ENCODE data around the gene STYK1. TPM values are rescaled to one million over a fixed set of nuclear protein-coding genes. Genes with fewer than 3 reads are reported as not detected.

The STYK1 gene
- total and polyA plus RNA-seq, 10 of the 15 experiments (the other 5 are each of a cell fraction or from before 2014, with no cell fraction given) = 0.62 to 1.2 (median 0.82) TPM; not detected in 1

DNA sequence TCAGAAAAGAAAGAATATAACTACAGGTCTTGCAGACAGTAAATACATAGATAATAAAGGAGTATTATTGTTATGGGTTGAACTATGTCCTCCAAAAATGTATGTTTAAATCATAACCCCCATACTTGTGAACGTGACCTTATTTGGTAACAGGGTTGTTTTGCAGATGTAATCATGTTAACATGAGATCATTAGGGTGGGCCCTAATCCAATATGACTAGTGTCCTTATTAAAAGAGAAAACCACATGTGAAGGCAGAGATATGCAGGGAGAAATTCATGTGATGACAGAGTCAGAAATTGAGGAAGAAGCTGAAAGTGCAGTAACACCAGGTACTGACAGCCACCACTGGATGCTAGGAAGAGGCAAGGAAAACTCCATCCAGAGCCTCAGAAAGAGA is 89.4 kb downstream of the STYK1 start:
- H3K4me1 ChIP-seq (ENCODE audit: control insufficient read depth, insufficient read depth, low read length) = no peaks in the 10 kb centered on the region
- DNase-seq (ENCODE audit: low read depth, low spot score) = no peak
- H3K27ac ChIP-seq (ENCODE audit: control insufficient read depth, insufficient read depth) = no peak overlapping the region
- H3K27me3 ChIP-seq (replicated peaks in 1 of 2; ENCODE audit: control insufficient read depth in 2 of 2, insufficient read depth in 2 of 2, low read length in 1 of 2) = no peaks in the 10 kb centered on the region
- BruUV-seq (replicated peaks) = no TSS peak
- H3K79me2 ChIP-seq (ENCODE audit: control insufficient read depth, insufficient read depth, low read length) = no peaks in the 10 kb centered on the region
- SMC1A ChIA-PET (ENCODE audit: uncharacterized antibody, unreplicated experiment) = interaction anchor here (0.5 to 0.7 kb wide), 3 partner anchors 11 to 173 kb away, joined by 3 read pairs; no protein-coding TSS in a partner anchor
- no peak overlapping the region for H3K4me3 ChIP-seq
- no peak overlapping the region for H3K9ac ChIP-seq (ENCODE audit: control insufficient read depth, insufficient read depth, low read length)
- RAD21 ChIA-PET (ENCODE audit: unreplicated experiment) = no interaction called here
- POLR2A ChIA-PET = no interaction called here
- WGBS (ENCODE audit: insufficient coverage, insufficient replicate concordance, low lambda C conversion rate, missing lambda C conversion rate) = 100% methylated on average over 1 of the region's 1 CpG
- TF ChIP-seq SMC3 (IDR thresholded peaks at IDR 0.05; ENCODE audit: borderline replicate concordance, low read length) = no peak
- CTCF ChIA-PET = no interaction called here
- H3K4me2 ChIP-seq (ENCODE audit: control insufficient read depth, insufficient read depth) = no peak overlapping the region
- intact Hi-C loops (cut with micrococcal nuclease; ENCODE audit: unreplicated experiment) = no loop called here
- H3K36me3 ChIP-seq (ENCODE audit: control insufficient read depth in 2 of 2, insufficient read depth in 2 of 2, low read length in 1 of 2) = no peaks in the 10 kb centered on the region; a peak in 3 of 4 replicates
- H2AFZ ChIP-seq (ENCODE audit: control insufficient read depth, low read depth, low read length) = no peak overlapping the region
- no peak for FAIRE-seq
- in situ Hi-C loops (cut with MboI) = no loop called here
- no peak for ATAC-seq
- no peaks in the 10 kb centered on the region for H4K20me1 ChIP-seq (ENCODE audit: control insufficient read depth, insufficient read depth)
- no peaks in the 10 kb centered on the region; the same call in 2 of the 3 replicates for H3K9me3 ChIP-seq (replicated peaks; ENCODE audit: control insufficient read depth, insufficient read depth, low read length)

DNA sequence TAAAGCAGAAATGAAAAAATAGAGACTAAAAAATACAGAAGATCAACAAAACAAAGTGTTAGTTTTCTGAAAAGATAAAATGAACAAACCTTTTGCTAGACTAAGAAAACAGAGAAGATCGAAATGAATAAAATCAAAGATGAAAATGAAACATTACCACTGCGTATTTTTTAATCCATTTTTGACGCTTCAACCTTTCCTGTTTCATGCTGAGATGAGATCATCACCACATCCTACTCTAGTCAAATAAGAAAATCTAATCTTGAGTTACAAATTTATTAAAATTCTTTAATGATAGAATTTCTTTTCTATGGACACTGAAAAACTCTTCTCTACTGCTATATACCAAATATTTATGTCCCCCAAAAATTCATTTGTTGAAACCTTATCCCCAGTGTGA is 91.1 kb downstream of the STYK1 start:
- Histone ChIP-seq H3K27ac (ENCODE audit: control insufficient read depth, insufficient read depth) (no peak overlapping the region), H3K36me3 (ENCODE audit: control insufficient read depth in 2 of 2, insufficient read depth in 2 of 2, low read length in 1 of 2) (no peaks in the 10 kb centered on the region; a peak in 1 of 4 replicates), H3K4me3 (no peak overlapping the region), H4K20me1 (ENCODE audit: control insufficient read depth, insufficient read depth) (no peaks in the 10 kb centered on the region), H3K9ac (ENCODE audit: control insufficient read depth, insufficient read depth, low read length) (no peak overlapping the region), H3K79me2 (ENCODE audit: control insufficient read depth, insufficient read depth, low read length) (no peaks in the 10 kb centered on the region), H3K27me3 (replicated peaks in 1 of 2; ENCODE audit: control insufficient read depth in 2 of 2, insufficient read depth in 2 of 2, low read length in 1 of 2) (no peaks in the 10 kb centered on the region), H3K4me2 (ENCODE audit: control insufficient read depth, insufficient read depth) (no peak overlapping the region), H3K9me3 (replicated peaks; ENCODE audit: control insufficient read depth, insufficient read depth, low read length) (no peaks in the 10 kb centered on the region; the same call in 2 of the 3 replicates), H2AFZ (ENCODE audit: control insufficient read depth, low read depth, low read length) (no peak overlapping the region), H3K4me1 (ENCODE audit: control insufficient read depth, insufficient read depth, low read length) (no peaks in the 10 kb centered on the region)
- CTCF ChIA-PET = interaction anchor here (1.5 kb wide), 1 partner anchor 8 kb away, joined by 3 read pairs; no protein-coding TSS in a partner anchor
- no peak for FAIRE-seq
- BruUV-seq (replicated peaks) = no TSS peak
- POLR2A ChIA-PET = no interaction called here
- RAD21 ChIA-PET (ENCODE audit: unreplicated experiment) = no interaction called here
- no peak for DNase-seq (ENCODE audit: low read depth, low spot score)
- SMC1A ChIA-PET (ENCODE audit: uncharacterized antibody, unreplicated experiment) = no interaction called here
- no peak for ATAC-seq
- in situ Hi-C loops (cut with MboI) = no loop called here
- 97% methylated on average over 3 of the region's 3 CpGs for WGBS (ENCODE audit: insufficient coverage, insufficient replicate concordance, low lambda C conversion rate, missing lambda C conversion rate)
- TF ChIP-seq EP300 (IDR thresholded peaks at IDR 0.05; ENCODE audit: borderline replicate concordance in 1 of 2, control insufficient read depth in 1 of 2, low read depth in 2 of 2, low read length in 2 of 2) (no peak), HCFC1 (IDR thresholded peaks at IDR 0.05; ENCODE audit: low read length) (no peak), TBL1XR1 (IDR thresholded peaks at IDR 0.05; ENCODE audit: low read depth, low read length) (no peak), PML (IDR thresholded peaks at IDR 0.05; ENCODE audit: low read length) (no peak), FOS (IDR thresholded peaks at IDR 0.05; ENCODE audit: borderline replicate concordance, extremely low read depth, insufficient read length) (no peak), SRF (IDR thresholded peaks at IDR 0.05; ENCODE audit: low read depth in 2 of 2, low read length in 2 of 2) (no peak), SREBF2 (IDR thresholded peaks at IDR 0.05; ENCODE audit: low read length) (no peak), NFYA (IDR thresholded peaks at IDR 0.05; ENCODE audit: borderline replicate concordance, low read depth, low read length) (no peak), RAD21 (IDR thresholded peaks at IDR 0.05; ENCODE audit: insufficient read depth, low read depth, low read length) (no peak), NR2C1 (IDR thresholded peaks at IDR 0.05) (no peak), CBX5 (IDR thresholded peaks at IDR 0.05; ENCODE audit: low read depth) (no peak), RCOR1 (conservative IDR thresholded peaks at IDR 0.05; ENCODE audit: low read depth, low read length) (no peak), BHLHE40 (IDR thresholded peaks at IDR 0.05; ENCODE audit: borderline replicate concordance in 1 of 2, low read depth in 2 of 2, low read length in 1 of 2) (no peak), ASH2L (IDR thresholded peaks at IDR 0.05; ENCODE audit: borderline replicate concordance, low read depth) (no peak)
- TF ChIP-seq, protein P1, sequence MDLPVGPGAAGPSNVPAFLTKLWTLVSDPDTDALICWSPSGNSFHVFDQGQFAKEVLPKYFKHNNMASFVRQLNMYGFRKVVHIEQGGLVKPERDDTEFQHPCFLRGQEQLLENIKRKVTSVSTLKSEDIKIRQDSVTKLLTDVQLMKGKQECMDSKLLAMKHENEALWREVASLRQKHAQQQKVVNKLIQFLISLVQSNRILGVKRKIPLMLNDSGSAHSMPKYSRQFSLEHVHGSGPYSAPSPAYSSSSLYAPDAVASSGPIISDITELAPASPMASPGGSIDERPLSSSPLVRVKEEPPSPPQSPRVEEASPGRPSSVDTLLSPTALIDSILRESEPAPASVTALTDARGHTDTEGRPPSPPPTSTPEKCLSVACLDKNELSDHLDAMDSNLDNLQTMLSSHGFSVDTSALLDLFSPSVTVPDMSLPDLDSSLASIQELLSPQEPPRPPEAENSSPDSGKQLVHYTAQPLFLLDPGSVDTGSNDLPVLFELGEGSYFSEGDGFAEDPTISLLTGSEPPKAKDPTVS (IDR thresholded peaks at IDR 0.05; ENCODE audit: low read depth, low read length) = no peak
- intact Hi-C loops (cut with micrococcal nuclease; ENCODE audit: unreplicated experiment) = no loop called here

All from GM12878 (cell line).